Neural progenitor cell (in vitro differentiated cells): ENCODE measurements around the gene CNTN5.

Source experiments
- EZH2 ChIP-seq: fragments of 200-600 bp; sonication (generic); IDR thresholded peaks from 2 replicates; pipeline ENCODE4 v1.6.1; 2017; ENCODE audit warnings: antibody characterized with exemption, mild to moderate bottlenecking, moderate library complexity
- EZH2phosphoT487 ChIP-seq: fragments of 200-600 bp; sonication (generic); IDR thresholded peaks from 2 replicates; pipeline ENCODE4 v1.6.1; 2017; ENCODE audit warnings: antibody characterized with exemption
- TF ChIP-seq, protein P1 (sequence below): fragments of 200-600 bp; sonication (generic); IDR thresholded peaks from 2 replicates; pipeline ENCODE4 v1.5.1; 2017; ENCODE audit warnings: antibody characterized with exemption, mild to moderate bottlenecking

DNA sequence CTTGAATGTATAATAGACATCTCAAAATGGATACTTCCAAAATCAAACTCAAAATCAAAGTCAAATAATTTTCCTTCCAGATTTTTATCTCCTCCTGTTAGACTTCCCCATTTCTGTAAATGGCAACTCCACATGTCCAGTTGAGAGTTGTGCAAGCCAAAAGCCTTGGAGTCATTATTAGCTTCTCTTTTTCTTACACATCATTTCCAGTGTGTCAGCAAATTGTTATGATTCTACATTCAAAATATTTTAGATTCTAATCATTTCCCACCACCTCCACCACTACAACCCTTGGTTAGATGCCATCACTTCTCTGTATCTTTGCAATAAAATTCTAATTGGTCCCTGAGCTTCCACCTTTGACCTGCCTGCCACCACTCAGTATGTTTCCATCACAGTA lies 155.7 kb downstream of the CNTN5 start:
- TF ChIP-seq EZH2, result no peak
- TF ChIP-seq, protein P1, sequence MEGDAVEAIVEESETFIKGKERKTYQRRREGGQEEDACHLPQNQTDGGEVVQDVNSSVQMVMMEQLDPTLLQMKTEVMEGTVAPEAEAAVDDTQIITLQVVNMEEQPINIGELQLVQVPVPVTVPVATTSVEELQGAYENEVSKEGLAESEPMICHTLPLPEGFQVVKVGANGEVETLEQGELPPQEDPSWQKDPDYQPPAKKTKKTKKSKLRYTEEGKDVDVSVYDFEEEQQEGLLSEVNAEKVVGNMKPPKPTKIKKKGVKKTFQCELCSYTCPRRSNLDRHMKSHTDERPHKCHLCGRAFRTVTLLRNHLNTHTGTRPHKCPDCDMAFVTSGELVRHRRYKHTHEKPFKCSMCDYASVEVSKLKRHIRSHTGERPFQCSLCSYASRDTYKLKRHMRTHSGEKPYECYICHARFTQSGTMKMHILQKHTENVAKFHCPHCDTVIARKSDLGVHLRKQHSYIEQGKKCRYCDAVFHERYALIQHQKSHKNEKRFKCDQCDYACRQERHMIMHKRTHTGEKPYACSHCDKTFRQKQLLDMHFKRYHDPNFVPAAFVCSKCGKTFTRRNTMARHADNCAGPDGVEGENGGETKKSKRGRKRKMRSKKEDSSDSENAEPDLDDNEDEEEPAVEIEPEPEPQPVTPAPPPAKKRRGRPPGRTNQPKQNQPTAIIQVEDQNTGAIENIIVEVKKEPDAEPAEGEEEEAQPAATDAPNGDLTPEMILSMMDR, result no peak
- TF ChIP-seq EZH2phosphoT487, result no peak
